SU-DHL-6 (cell line): ENCODE measurements around the gene FBN1.

ENCODE experiments used
- H2AFZ ChIP-seq: fragments of 200-600 bp; sonication (generic); 2 replicates; pipeline ENCODE4 v1.6.1; 2014; ENCODE audit warnings: low read depth, mild to moderate bottlenecking, moderate library complexity, mixed read lengths, antibody characterized with exemption, low read length; ENCODE audit not compliant: severe bottlenecking
- H3F3A ChIP-seq: fragments of 200-600 bp; shearing (Covaris generic); 2 replicates; pipeline ENCODE4 v1.6.0; 2016; ENCODE audit warnings: antibody characterized with exemption, mild to moderate bottlenecking; ENCODE audit not compliant: insufficient read depth
- H3K27ac ChIP-seq: fragments of 200-600 bp; sonication (generic); 2 replicates; pipeline ENCODE4 v1.5.1; 2016; ENCODE audit warnings: low read depth, mild to moderate bottlenecking, low read length, moderate library complexity, mixed read lengths
- H3K27me3 ChIP-seq: fragments of 200-600 bp; sonication (generic), shearing (Covaris generic); 2 replicates; pipeline ENCODE4 v1.6.0; 2014; ENCODE audit warnings: mild to moderate bottlenecking, low read length
- H3K36me3 ChIP-seq: fragments of 200-600 bp; sonication (generic); 2 replicates; pipeline ENCODE4 v1.6.1; 2014; ENCODE audit warnings: mild to moderate bottlenecking, low read length, mixed read lengths
- H3K4me2 ChIP-seq: fragments of 300-600, 200-600 bp; shearing (Covaris generic), sonication (generic); 2 replicates; pipeline ENCODE4 v1.6.0; 2014; ENCODE audit warnings: low read length, low read depth, mild to moderate bottlenecking; ENCODE audit not compliant: poor library complexity, severe bottlenecking
- H3K4me3 ChIP-seq: fragments of 200-600 bp; sonication (generic); 2 replicates; pipeline ENCODE4 v1.5.1; 2014; ENCODE audit warnings: antibody characterized with exemption, low read length, mild to moderate bottlenecking, mixed read lengths; ENCODE audit not compliant: insufficient read depth, poor library complexity, severe bottlenecking
- H3K79me2 ChIP-seq: fragments of 200-600 bp; sonication (generic); 2 replicates; pipeline ENCODE4 v1.6.1; 2014; ENCODE audit warnings: mild to moderate bottlenecking, low read length, moderate library complexity; ENCODE audit not compliant: insufficient read depth
- H3K9ac ChIP-seq: fragments of 200-600 bp; sonication (generic); 2 replicates; pipeline ENCODE4 v1.7.0; 2014; ENCODE audit warnings: mild to moderate bottlenecking, low read length
- H3K9me2 ChIP-seq: fragments of 200-600 bp; sonication (generic); replicated peaks from 2 replicates; pipeline ENCODE4 v1.6.1; 2014; ENCODE audit warnings: low read length; ENCODE audit not compliant: insufficient read depth
- H3K9me3 ChIP-seq: fragments of 200-600 bp; sonication (generic); 2 replicates; pipeline ENCODE4 v1.6.1; 2014; ENCODE audit warnings: low read length, mixed read lengths; ENCODE audit not compliant: insufficient read depth
- H4K20me1 ChIP-seq: fragments of 200-600 bp; sonication (generic); 2 replicates; pipeline ENCODE4 v1.6.1; 2014; ENCODE audit warnings: low read depth, mild to moderate bottlenecking, antibody characterized with exemption, low read length, moderate library complexity, mixed read lengths
- EZH2phosphoT487 ChIP-seq: fragments of 200-600 bp; sonication (generic), shearing (Covaris generic); conservative IDR thresholded peaks from 2 replicates; pipeline ENCODE4 v1.6.1; 2018; ENCODE audit warnings: mild to moderate bottlenecking, antibody characterized with exemption, low read length, moderate library complexity, mixed read lengths
- TF ChIP-seq, protein P1 (sequence below): fragments of 200-600 bp; sonication (generic); IDR thresholded peaks from one replicate; pipeline ENCODE4 v1.5.1; 2017; ENCODE audit warnings: antibody characterized with exemption, mild to moderate bottlenecking, low read length, moderate library complexity; ENCODE audit not compliant: insufficient read depth, poor library complexity, severe bottlenecking

The FBN1 gene

GRCh38 chr15:48427479-48427878, 218.0 kb downstream of the FBN1 start:
- no peaks in the 10 kb centered on the region for H3K79me2 ChIP-seq
- H3K27ac ChIP-seq = no peak overlapping the region
- no peak overlapping the region for H3K9ac ChIP-seq
- no peak overlapping the region for H2AFZ ChIP-seq
- no peak overlapping the region for H3K4me2 ChIP-seq
- H3K27me3 ChIP-seq = no peaks in the 10 kb centered on the region
- H3K4me3 ChIP-seq = no peak overlapping the region
- H3K9me2 ChIP-seq = no peaks in the 10 kb centered on the region
- H4K20me1 ChIP-seq = no peaks in the 10 kb centered on the region
- H3F3A ChIP-seq = no peaks in the 10 kb centered on the region
- TF ChIP-seq, protein P1, sequence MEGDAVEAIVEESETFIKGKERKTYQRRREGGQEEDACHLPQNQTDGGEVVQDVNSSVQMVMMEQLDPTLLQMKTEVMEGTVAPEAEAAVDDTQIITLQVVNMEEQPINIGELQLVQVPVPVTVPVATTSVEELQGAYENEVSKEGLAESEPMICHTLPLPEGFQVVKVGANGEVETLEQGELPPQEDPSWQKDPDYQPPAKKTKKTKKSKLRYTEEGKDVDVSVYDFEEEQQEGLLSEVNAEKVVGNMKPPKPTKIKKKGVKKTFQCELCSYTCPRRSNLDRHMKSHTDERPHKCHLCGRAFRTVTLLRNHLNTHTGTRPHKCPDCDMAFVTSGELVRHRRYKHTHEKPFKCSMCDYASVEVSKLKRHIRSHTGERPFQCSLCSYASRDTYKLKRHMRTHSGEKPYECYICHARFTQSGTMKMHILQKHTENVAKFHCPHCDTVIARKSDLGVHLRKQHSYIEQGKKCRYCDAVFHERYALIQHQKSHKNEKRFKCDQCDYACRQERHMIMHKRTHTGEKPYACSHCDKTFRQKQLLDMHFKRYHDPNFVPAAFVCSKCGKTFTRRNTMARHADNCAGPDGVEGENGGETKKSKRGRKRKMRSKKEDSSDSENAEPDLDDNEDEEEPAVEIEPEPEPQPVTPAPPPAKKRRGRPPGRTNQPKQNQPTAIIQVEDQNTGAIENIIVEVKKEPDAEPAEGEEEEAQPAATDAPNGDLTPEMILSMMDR = no peak
- TF ChIP-seq EZH2phosphoT487 = no peak
- H3K9me3 ChIP-seq = no peaks in the 10 kb centered on the region
- no peaks in the 10 kb centered on the region for H3K36me3 ChIP-seq

DNA sequence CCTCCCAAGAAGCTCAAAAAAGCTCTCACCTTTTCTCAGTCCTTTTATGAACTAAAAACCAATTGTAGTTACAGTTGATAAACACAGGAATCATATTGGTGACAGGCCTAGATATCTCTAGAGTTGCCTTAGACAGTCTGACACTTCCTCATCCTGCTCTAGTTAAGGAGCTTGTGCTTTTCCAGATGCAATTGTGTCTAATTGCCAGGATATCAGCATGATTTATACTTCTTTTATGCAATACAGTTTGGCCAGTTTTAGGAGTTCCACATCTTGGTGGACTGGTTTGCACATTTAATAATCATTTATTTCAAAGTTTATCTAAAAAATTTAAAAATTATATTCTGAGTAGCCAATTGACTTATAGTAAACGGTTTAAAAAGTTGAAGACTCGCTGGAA, 218.6 kb downstream of the FBN1 start:
- Histone ChIP-seq H2AFZ (no peak overlapping the region), H3K9me2 (no peaks in the 10 kb centered on the region), H3K79me2 (no peaks in the 10 kb centered on the region), H3K4me3 (no peak overlapping the region), H3K4me2 (no peak overlapping the region), H4K20me1 (no peaks in the 10 kb centered on the region), H3K27ac (no peak overlapping the region), H3F3A (no peaks in the 10 kb centered on the region), H3K9me3 (no peaks in the 10 kb centered on the region), H3K36me3 (no peaks in the 10 kb centered on the region), H3K27me3 (no peaks in the 10 kb centered on the region), H3K9ac (no peak overlapping the region)
- TF ChIP-seq, protein P1 = no peak
- no peak for TF ChIP-seq EZH2phosphoT487

- no peaks in the 10 kb centered on the region for H3K9me3 ChIP-seq
- no peak overlapping the region for H3K9ac ChIP-seq
- no peak overlapping the region for H3K27ac ChIP-seq
- no peaks in the 10 kb centered on the region for H3F3A ChIP-seq
- H2AFZ ChIP-seq = no peak overlapping the region
- no peaks in the 10 kb centered on the region for H3K79me2 ChIP-seq
- no peaks in the 10 kb centered on the region for H4K20me1 ChIP-seq
- no peaks in the 10 kb centered on the region for H3K36me3 ChIP-seq
- TF ChIP-seq, protein P1 = no peak
- TF ChIP-seq EZH2phosphoT487 = no peak
- H3K4me3 ChIP-seq = no peak overlapping the region
- H3K9me2 ChIP-seq = no peaks in the 10 kb centered on the region
- no peak overlapping the region for H3K4me2 ChIP-seq
- no peaks in the 10 kb centered on the region for H3K27me3 ChIP-seq
Observed at GRCh38 chr15:48426044-48426443, 219.5 kb downstream of the FBN1 start.
